Measurements from ENCODE around the gene HEPN1. TPM values are rescaled to one million over a fixed set of nuclear protein-coding genes. Genes with fewer than 3 reads are reported as not detected.

The HEPN1 gene
- total and polyA plus RNA-seq, 9 of the 15 experiments (the other 6 are each of a cell fraction or from before 2014, with no cell fraction given): not detected

DNA sequence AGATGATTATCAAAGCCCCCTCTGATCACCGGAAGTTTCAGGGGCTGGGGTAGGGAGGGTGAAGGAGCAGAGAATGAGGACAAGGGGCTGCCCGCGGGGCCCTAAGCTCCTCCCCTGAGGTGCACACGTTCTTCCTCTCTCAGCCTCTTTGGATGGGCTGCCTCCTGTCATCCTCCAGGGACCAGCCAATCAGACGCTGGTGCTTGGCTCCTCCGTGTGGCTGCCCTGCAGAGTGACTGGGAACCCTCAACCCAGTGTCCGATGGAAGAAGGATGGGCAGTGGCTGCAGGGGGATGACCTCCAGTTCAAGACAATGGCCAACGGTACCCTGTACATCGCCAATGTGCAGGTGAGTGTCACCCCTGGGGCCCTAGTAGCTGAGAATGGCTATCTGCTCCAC is 46.3 kb upstream of the HEPN1 start:
- Histone ChIP-seq H3K9me3 (replicated peaks; ENCODE audit: control insufficient read depth, insufficient read depth, low read depth, low read length) (no peaks in the 10 kb centered on the region), H3K27ac (ENCODE audit: extremely low read depth, low read depth, low read length) (no peak overlapping the region), H3K9ac (ENCODE audit: insufficient read depth in 1 of 2, low read depth in 2 of 2, low read length in 2 of 2) (no peak overlapping the region), H3K4me2 (ENCODE audit: insufficient read depth, low read length) (no peak overlapping the region), H4K20me1 (replicated peaks; ENCODE audit: control insufficient read depth, insufficient read depth, low read length) (no peaks in the 10 kb centered on the region), H3K4me1 (replicated peaks in 1 of 2; ENCODE audit: control insufficient read depth in 2 of 2, insufficient read depth in 2 of 2, low read length in 2 of 2) (peaks cover 0 to 23% of the 10 kb centered on the region in 2 experiments; a peak in 3 of 5 replicates), H3K79me2 (ENCODE audit: control insufficient read depth, insufficient read depth, low read length) (no peaks in the 10 kb centered on the region), H2AFZ (ENCODE audit: low read depth, low read length) (no peak overlapping the region), H3K27me3 (ENCODE audit: control insufficient read depth in 2 of 2, insufficient read depth in 2 of 2, low read length in 2 of 2) (peaks cover 21 to 75% of the 10 kb centered on the region in 2 experiments; a peak in 4 of 5 replicates), H3K4me3 (no peak overlapping the region), H3K9me1 (ENCODE audit: control insufficient read depth, insufficient read depth, low read length) (no peaks in the 10 kb centered on the region), H3K36me3 (ENCODE audit: control insufficient read depth, insufficient read depth, low read length) (no peaks in the 10 kb centered on the region)
- FAIRE-seq: peak; percentile 52
- ChIA-PET CTCF (ENCODE audit: low intra/inter-chr PET ratio) (no interaction called here), POLR2A (no interaction called here)
- TF ChIP-seq MCM2 (IDR thresholded peaks at IDR 0.05; ENCODE audit: low read depth) (no peak), NFYB (IDR thresholded peaks at IDR 0.05; ENCODE audit: extremely low read depth, insufficient read length) (peak; percentile 74), CTCFL (IDR thresholded peaks at IDR 0.05; ENCODE audit: borderline replicate concordance, insufficient read depth, low read depth, low read length, poor library complexity, severe bottlenecking) (peak; percentile 67), STAT5B (CRISPR knock-in tag; IDR thresholded peaks at IDR 0.05) (no peak), RCOR1 (IDR thresholded peaks at IDR 0.05; ENCODE audit: borderline replicate concordance in 1 of 2, low read depth in 2 of 2, low read length in 2 of 2) (peak in 1 of 2 experiments; percentile 31; a peak in 1 of 4 replicates), FIP1L1 (IDR thresholded peaks at IDR 0.05; ENCODE audit: low read depth, low read length, poor library complexity, severe bottlenecking) (no peak), SMAD3 (CRISPR knock-in tag; conservative IDR thresholded peaks at IDR 0.05) (no peak), NEUROD1 (IDR thresholded peaks at IDR 0.05; ENCODE audit: borderline replicate concordance, low read depth, low read length, partially characterized antibody) (no peak), ZNF143 (CRISPR knock-in tag; IDR thresholded peaks at IDR 0.05) (no peak), KAT7 (CRISPR knock-in tag; IDR thresholded peaks at IDR 0.05; ENCODE audit: borderline replicate concordance) (no peak)
- intact Hi-C loops (cut with micrococcal nuclease) (no loop called here), in situ Hi-C loops (cut with MboI) (loop anchor here (25.0 kb wide), 1 partner anchor 810 kb away; no protein-coding TSS in a partner anchor)
- 0% methylated on average over 8 of the region's 9 CpGs for WGBS (ENCODE audit: insufficient coverage, low coverage, missing lambda C conversion rate)
- ATAC-seq: peak; percentile 18; the same call in 2 of the 3 replicates
- peak; percentile 9 to 50 (median 32) for DNase-seq (ENCODE audit: extremely low read depth in 1 of 4, low spot score in 3 of 4)
- no TSS peak for BruUV-seq (replicated peaks)

Measured in K562 (cell line).